Panc1 (cell line): ENCODE data around the gene CTNNA1. TPM values are rescaled to one million over a fixed set of nuclear protein-coding genes. Genes with fewer than 3 reads are reported as not detected.

Experiments
- ATAC-seq: fragments of 200-7000 bp; cut with Tn5 transposase; 2 replicates; pipeline ENCODE4 v1.9.1; 2020; ENCODE audit warnings: mild to moderate bottlenecking, moderate library complexity
- BruUV-seq: library from RNA; stranded (reverse); fragments of 400-500 nt; replicated peaks from 2 replicates; lab custom pipeline; 2021; lab: Mats Ljungman, UMichigan
- CTCF ChIA-PET: fragments of 300-600 bp; sonication (Branson Sonifier 250); formaldehyde crosslinking; loops from one replicate; lab custom pipeline; 2022; ENCODE audit warnings: antibody characterized with exemption; lab: Charles Lee
- POLR2A ChIA-PET: fragments of 300-600 bp; sonication (Branson Sonifier 250); formaldehyde crosslinking; loops from one replicate; lab custom pipeline; 2022; ENCODE audit warnings: antibody characterized with exemption; lab: Charles Lee
- DNase-seq: peaks from one replicate; pipeline ENCODE4 v3.0.0-alpha.2; 2010; ENCODE audit warnings: low read depth, low spot score
- H3K27ac ChIP-seq: 2 replicates; pipeline ENCODE4 v1.5.1; 2011; ENCODE audit warnings: mild to moderate bottlenecking, low read length, inconsistent platforms
- H3K27me3 ChIP-seq: fragments of 200-500 bp; sonication (Bioruptor generic); 2 replicates; pipeline ENCODE4 v1.6.0; 2014; ENCODE audit warnings: low read length, inconsistent platforms; ENCODE audit not compliant: control insufficient read depth, insufficient read depth
- H3K36me3 ChIP-seq: fragments of 200-500 bp; sonication (Bioruptor generic); 2 replicates; pipeline ENCODE4 v1.5.1; 2014; ENCODE audit warnings: inconsistent platforms, mild to moderate bottlenecking, low read length, moderate library complexity; ENCODE audit not compliant: control insufficient read depth, insufficient read depth
- H3K4me1 ChIP-seq: 2 replicates; pipeline ENCODE4 v1.5.1; 2011; ENCODE audit warnings: inconsistent platforms, mild to moderate bottlenecking, low read length, moderate library complexity; ENCODE audit not compliant: control insufficient read depth, insufficient read depth
- H3K4me3 ChIP-seq, 2 experiments: 2 replicates each; pipeline ENCODE4 v1.5.1; 2011 to 2012; ENCODE audit warnings: low read depth in 2 of 2, low read length in 2 of 2, mild to moderate bottlenecking in 2 of 2, inconsistent platforms in 1 of 2, moderate library complexity in 1 of 2
- H3K9me3 ChIP-seq: fragments of 200-500 bp; sonication (Bioruptor generic); 2 replicates; pipeline ENCODE4 v1.5.1; 2014; ENCODE audit warnings: low read depth, mild to moderate bottlenecking, inconsistent platforms, low read length, moderate library complexity; ENCODE audit not compliant: control insufficient read depth, insufficient read depth
- POLR2AphosphoS5 ChIP-seq: IDR thresholded peaks from 2 replicates; pipeline ENCODE4 v1.6.1; 2012; ENCODE audit warnings: mild to moderate bottlenecking, low read depth, low read length, moderate library complexity
- SIN3A ChIP-seq: IDR thresholded peaks from 2 replicates; pipeline ENCODE4 v1.6.1; 2012; ENCODE audit warnings: low read depth, mild to moderate bottlenecking, low read length, moderate library complexity, borderline replicate concordance; ENCODE audit not compliant: insufficient read depth
- TCF7L2 ChIP-seq: IDR thresholded peaks from 2 replicates; pipeline ENCODE4 v1.6.1; 2011; ENCODE audit warnings: mild to moderate bottlenecking, low read depth, low read length, inconsistent platforms
- in situ Hi-C: cut with HindIII; loops from 2 replicates; pipeline ENCODE4 v1.10.0; 2016; ENCODE audit warnings: low sequenced_read_pairs, low pct_unique_long_range_greater_than_20kb
- intact Hi-C: fragments of 100-400 bp; cut with micrococcal nuclease; formaldehyde crosslinking; loops from one replicate; pipeline ENCODE4 v1.10.0; 2022; ENCODE audit not compliant: unreplicated experiment
- total RNA-seq: library from RNA; stranded (reverse); gene quantifications from one replicate; pipeline ENCODE4 v1.2.1, GENCODE V29; 2021; ENCODE audit not compliant: unreplicated experiment
- TF ChIP-seq, protein P1 (sequence below), 2 experiments: IDR thresholded peaks; 2 replicates each; pipeline ENCODE4 v1.6.1; 2011 to 2012; ENCODE audit warnings: low read depth in 2 of 2, control low read depth in 1 of 2, low read length in 1 of 2, mild to moderate bottlenecking in 1 of 2, moderate library complexity in 1 of 2; ENCODE audit not compliant: insufficient read depth in 1 of 2
- TF ChIP-seq, protein P2 (sequence below): fragments of 450-650 bp; IDR thresholded peaks from 2 replicates; pipeline ENCODE4 v1.5.1; 2017; ENCODE audit warnings: mild to moderate bottlenecking

CTNNA1 gene
- total RNA-seq, 1 experiment from 2014 or later = 298 TPM

DNA sequence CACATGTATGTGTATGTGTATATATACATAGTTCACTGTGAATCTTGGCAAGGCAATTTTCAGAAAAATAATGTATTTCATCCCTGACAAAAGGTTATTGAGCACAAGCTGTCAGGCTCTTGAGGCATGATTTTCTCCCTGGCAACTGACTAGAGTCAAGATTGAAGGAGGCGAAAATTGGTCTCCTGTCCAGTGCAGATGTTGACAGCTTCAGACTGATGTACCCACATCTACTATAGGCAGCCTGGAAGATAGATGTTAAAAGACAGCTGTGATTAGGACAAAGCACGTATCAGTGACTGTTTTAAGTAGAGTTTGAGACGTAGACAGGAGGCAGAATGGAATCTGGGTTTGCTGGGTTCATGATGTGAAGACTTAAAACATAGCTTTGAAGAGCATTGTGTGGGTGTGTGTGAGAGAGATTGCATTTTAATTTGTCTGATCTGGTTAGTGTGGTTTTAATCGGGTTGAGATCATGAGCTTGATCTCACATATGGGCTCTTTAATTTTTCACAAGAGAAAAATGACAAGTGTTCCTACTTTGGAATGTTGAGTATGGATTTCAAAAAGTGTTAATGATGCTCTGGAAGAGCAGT, 39.1 kb downstream of the CTNNA1 start:
- ChIA-PET CTCF (no interaction called here), POLR2A (interaction anchor here (0.6 kb wide), 1 partner anchor 10 kb away, joined by 3 read pairs; no protein-coding TSS in a partner anchor)
- Histone ChIP-seq H3K27me3 (no peaks in the 10 kb centered on the region), H3K4me1 (peaks cover 9% of the 10 kb centered on the region), H3K4me3 (no peak overlapping the region), H3K27ac (no peak overlapping the region), H3K36me3 (no peaks in the 10 kb centered on the region), H3K9me3 (no peaks in the 10 kb centered on the region)
- intact Hi-C loops (no loop called here), in situ Hi-C loops (no loop called here)
- no peak for DNase-seq
- no peak for TF ChIP-seq POLR2AphosphoS5
- no peak for TF ChIP-seq TCF7L2
- TF ChIP-seq SIN3A = no peak
- TF ChIP-seq, protein P1, sequence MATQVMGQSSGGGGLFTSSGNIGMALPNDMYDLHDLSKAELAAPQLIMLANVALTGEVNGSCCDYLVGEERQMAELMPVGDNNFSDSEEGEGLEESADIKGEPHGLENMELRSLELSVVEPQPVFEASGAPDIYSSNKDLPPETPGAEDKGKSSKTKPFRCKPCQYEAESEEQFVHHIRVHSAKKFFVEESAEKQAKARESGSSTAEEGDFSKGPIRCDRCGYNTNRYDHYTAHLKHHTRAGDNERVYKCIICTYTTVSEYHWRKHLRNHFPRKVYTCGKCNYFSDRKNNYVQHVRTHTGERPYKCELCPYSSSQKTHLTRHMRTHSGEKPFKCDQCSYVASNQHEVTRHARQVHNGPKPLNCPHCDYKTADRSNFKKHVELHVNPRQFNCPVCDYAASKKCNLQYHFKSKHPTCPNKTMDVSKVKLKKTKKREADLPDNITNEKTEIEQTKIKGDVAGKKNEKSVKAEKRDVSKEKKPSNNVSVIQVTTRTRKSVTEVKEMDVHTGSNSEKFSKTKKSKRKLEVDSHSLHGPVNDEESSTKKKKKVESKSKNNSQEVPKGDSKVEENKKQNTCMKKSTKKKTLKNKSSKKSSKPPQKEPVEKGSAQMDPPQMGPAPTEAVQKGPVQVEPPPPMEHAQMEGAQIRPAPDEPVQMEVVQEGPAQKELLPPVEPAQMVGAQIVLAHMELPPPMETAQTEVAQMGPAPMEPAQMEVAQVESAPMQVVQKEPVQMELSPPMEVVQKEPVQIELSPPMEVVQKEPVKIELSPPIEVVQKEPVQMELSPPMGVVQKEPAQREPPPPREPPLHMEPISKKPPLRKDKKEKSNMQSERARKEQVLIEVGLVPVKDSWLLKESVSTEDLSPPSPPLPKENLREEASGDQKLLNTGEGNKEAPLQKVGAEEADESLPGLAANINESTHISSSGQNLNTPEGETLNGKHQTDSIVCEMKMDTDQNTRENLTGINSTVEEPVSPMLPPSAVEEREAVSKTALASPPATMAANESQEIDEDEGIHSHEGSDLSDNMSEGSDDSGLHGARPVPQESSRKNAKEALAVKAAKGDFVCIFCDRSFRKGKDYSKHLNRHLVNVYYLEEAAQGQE (IDR thresholded peaks at IDR 0.05; ENCODE audit: insufficient read depth in 1 of 2, low read depth in 2 of 2, low read length in 1 of 2) = no peak
- TF ChIP-seq, protein P2, sequence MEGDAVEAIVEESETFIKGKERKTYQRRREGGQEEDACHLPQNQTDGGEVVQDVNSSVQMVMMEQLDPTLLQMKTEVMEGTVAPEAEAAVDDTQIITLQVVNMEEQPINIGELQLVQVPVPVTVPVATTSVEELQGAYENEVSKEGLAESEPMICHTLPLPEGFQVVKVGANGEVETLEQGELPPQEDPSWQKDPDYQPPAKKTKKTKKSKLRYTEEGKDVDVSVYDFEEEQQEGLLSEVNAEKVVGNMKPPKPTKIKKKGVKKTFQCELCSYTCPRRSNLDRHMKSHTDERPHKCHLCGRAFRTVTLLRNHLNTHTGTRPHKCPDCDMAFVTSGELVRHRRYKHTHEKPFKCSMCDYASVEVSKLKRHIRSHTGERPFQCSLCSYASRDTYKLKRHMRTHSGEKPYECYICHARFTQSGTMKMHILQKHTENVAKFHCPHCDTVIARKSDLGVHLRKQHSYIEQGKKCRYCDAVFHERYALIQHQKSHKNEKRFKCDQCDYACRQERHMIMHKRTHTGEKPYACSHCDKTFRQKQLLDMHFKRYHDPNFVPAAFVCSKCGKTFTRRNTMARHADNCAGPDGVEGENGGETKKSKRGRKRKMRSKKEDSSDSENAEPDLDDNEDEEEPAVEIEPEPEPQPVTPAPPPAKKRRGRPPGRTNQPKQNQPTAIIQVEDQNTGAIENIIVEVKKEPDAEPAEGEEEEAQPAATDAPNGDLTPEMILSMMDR = no peak
- no TSS peak for BruUV-seq
- ATAC-seq = no peak

DNA sequence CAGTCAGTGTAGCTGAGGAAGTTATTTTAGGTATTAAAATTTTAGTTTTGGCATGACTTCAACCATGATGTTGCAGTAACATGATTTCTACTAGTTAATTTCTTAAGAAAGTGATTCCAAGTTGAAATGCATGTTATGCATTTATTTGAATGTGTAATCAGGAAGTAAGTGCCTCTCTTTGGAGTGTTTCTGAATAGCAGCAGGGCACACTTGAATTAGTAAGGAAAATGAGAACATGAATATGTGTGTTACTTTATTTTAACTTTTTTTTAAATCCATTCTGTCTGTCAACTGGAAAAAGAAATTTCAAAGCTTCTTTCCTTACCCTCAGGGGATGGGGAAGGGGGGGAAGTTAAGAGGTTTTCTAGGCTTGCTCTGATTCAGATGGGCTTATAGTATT, 40.4 kb downstream of the CTNNA1 start:
- POLR2A ChIA-PET = interaction anchor here (0.5 kb wide), 1 partner anchor 9 kb away, joined by 5 read pairs; no protein-coding TSS in a partner anchor
- no TSS peak for BruUV-seq
- in situ Hi-C loops = no loop called here

More for the DNA sequence above, 40.4 kb downstream of the CTNNA1 start:
- no peaks in the 10 kb centered on the region for H3K9me3 ChIP-seq
- ATAC-seq = no peak
- H3K27me3 ChIP-seq = no peaks in the 10 kb centered on the region
- no peak overlapping the region for H3K27ac ChIP-seq
- intact Hi-C loops = no loop called here
- peaks cover 12% of the 10 kb centered on the region for H3K4me1 ChIP-seq
- no peak for TF ChIP-seq TCF7L2
- TF ChIP-seq, protein P1 (IDR thresholded peaks at IDR 0.05; ENCODE audit: insufficient read depth in 1 of 2, low read depth in 2 of 2, low read length in 1 of 2) = no peak
- H3K36me3 ChIP-seq = no peaks in the 10 kb centered on the region
- CTCF ChIA-PET = no interaction called here
- no peak for DNase-seq
- H3K4me3 ChIP-seq = no peak overlapping the region
